ENCODE data around the gene RAET1L.
"Not testable (repeated sequence)": the region's sequence is repeated elsewhere in the genome, so short reads cannot be mapped to it uniquely, and the experiment has no call there.

RAET1L gene, protein sequence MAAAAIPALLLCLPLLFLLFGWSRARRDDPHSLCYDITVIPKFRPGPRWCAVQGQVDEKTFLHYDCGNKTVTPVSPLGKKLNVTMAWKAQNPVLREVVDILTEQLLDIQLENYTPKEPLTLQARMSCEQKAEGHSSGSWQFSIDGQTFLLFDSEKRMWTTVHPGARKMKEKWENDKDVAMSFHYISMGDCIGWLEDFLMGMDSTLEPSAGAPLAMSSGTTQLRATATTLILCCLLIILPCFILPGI

DNA sequence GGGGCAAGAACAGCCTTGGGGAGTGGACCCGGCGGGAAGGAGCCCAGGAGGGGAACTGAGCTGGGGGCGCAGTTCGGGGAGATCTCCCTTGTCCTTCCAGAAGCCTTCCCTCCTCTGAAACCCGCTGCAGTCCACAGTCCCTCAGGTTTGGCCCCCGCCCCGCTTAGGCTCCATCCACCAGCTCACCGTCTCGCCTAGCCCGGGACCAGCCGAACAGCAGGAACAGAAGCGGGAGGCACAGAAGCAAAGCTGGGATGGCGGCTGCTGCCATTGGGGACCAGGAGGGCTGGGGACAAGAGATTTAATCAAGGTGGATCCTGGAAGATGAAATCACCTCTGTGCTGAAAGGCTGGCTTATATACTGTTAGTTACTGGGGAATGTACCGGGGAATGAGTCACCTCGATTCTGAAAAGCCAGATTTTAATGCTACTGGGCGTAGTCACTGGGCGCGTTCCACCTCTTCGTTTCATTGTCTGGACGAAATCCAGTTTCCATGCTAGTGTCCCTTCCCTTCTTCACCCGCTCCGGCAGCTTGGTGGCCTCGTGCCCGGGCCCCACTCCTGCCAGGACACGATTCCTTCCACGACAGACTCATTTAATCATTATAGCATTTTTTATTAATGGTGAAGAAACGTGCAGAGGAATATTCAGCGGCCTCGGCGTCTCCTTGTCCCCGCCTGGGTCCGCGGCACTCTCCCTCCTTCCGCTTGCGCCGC lies at the start of gene RAET1L:
Gene RAET1L, minus strand, starts transcription at position 332 of the 717 bp plus-strand sequence. Its CDS starts 61 bp downstream, at position 271.
- peak; percentile 74 for DNase-seq

- DNase-seq: peak; percentile 19
Observed at GRCh38 chr6:150075034-150075421, 49.7 kb upstream of the RAET1L start.

DNA sequence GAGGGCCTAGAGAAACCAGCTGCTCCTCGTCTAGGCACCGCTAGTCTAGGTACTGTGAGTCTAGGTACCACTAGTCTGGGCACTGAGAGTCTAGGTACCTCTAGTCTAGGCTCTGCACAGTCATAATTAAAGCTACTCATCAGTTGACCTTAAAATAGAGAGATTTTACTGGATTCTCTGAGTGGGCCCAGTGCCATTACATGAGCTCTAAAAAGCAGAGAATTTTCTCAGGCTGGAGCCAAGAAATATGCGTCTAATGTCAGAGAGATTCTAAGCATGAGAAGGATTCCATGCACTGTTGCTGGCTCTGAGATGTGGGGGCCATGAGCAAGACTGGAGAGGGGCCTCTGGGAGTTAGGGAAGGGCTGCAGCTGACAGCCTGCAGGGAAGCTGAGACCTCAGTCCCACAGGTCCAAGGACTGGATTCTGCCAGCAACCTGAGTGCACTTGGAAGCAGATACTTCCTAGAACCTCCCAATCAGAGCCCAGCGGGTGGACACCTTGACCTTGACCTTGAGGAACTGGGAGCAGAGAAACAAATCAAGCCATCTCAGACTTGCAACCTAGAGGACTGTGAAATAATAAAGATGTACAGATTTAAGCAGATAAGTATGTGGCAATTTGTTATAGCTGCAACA lies 49.2 kb upstream of the RAET1L start:
- peak; percentile 33 for DNase-seq

DNA sequence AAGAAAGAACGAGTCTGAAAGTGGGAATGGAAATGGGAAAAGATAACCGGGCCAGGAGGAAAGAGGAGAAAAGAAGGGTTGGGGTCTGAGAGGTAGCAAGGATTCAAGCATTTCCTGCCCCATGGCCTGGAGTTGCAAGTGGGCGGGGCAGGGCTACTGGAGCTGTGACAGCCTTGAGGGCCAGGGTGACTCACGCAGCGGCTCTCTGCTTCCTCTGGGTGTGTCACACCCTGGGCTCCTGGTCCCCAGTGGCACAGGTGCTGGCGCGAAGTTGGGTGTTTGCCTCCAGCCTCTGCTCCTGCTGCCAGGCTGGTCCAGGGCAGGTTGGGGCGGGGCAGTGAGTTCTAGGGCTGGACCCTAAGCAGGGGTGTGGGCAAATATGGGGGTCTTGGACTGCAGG lies 46.9 kb upstream of the RAET1L start:
- peak; percentile 47 for DNase-seq

GRCh38 chr6:150070236-150070818 lies 45.0 kb upstream of the RAET1L start:
- DNase-seq: peak; percentile 43

DNA sequence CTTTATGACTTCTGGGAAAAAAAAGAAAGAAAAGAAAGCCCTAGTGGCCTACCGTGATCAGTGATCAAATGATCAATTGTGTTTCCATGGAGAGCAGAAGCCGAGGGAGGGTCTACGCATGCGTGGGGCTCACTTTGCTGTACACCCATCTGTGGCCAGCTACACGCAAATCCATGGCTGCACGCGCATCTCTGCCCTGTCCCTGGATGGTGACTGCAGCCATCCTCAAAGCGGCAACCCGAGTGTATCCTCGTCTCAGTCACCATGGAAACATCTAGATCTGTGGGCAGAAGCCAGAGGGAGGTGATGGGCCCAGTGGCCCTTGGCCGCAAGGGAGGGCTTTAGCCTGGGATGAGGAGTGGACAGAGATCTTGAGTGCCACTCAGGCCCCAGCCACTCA lies 44.4 kb upstream of the RAET1L start:
- no peak for DNase-seq

DNA sequence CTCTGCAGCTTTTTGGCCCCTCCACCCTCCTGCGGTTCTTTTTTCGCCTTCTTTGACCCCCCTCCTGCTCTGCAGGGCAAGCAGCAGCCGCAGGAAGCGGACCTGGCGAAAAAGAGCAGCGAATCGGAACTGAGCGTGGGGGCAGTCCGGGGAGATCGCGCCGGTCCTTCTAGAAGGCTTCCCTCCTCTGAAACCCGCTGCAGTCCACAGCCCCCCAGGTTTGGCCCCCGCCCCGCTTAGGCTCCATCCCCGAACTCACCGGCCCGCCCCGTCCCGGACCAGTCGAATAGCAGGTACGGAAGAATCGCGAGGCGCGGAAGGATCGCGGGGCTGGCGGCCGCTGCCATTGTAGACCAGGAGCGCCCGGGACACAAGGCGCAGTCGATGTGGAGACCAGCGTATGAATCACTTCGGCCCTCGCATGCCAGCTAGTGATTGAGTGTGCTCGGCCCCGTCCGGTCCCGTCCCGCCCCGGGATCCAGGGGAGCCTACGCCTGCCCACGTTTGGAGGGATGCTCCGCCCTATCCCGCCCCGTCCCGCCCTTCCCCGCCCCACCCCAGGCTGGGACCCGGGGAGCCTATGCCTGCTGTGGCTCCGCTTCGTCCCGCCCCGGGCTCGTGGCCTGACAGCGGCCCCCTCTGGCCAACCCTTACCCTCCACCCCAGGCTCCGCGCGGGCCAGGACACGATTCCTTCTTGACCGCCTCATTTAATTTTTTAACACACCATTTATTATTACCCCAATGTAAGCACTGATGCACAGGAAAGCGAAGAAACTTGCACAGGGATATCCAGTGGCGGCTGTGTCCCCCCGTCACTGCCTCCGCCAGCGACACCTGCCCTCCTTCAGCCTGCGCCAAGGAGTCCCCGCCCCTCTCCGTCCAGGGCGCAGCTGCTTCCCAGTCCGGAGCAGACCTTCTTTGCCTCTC lies 43.7 kb upstream of the RAET1L start, which contains the start of gene ULBP3:
Gene ULBP3, minus strand, starts transcription at position 402 of the 929 bp plus-strand sequence. Its CDS starts 55 bp downstream, at position 347.
- DNase-seq: peak; percentile 94

DNA sequence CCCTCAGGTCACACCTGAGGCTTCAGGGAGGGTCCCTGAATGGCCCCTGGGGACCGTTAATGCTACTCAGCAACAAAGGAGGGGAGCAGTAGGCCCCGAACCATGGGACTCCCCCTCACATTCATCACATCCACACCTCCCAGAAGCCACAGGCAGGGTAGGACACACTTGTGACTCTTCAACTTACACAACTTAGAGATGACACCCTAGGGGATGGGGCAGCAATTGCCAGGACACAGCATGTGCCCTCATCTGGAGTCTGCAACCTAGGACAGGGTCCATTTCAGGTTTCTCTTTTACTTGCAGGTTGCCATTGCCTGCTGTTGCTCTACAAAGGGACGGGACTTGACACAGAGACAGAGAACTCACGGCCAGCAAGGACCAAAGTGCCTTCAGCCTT lies 42.8 kb upstream of the RAET1L start:
- no peak for DNase-seq

DNA sequence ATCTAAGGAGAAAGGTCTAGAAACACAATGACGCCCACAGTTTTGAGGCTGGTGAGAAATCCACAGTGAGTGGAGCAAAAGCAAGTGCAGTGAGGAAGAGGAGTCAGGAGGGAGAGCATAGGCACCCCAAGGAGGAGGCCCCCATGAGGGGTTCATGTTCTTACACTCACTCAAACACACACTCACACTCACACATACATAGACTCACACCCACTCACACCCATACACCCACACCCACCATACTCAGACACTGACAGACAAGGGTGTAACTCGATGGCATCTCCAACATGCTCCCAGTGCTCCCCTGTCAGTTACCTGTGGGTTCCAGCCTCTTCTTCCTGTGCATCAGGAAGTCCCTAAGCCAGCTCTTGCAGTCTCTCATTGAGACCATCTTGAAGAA lies 39.8 kb upstream of the RAET1L start:
- DNase-seq: no peak

DNA sequence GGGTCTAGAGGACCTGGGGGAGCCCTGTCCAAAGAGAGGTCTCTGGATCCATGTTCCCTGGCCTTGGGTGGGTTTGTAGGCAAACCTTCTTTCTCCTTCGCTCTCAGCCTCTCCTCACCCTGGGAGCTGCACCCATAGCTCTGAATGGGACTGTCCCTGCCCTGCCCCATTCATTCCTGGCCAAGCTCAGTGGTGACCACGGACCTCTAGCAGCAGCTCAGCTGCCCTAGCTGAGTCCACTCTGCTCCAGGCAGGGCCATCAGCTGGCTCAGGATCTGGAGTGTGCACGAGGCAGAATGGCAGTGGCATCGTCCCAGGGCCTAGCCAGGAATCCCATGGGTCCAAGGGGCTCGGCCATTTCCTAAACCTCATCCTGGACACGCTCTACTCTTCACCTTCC lies 38.3 kb upstream of the RAET1L start:
- no peak for DNase-seq

DNA sequence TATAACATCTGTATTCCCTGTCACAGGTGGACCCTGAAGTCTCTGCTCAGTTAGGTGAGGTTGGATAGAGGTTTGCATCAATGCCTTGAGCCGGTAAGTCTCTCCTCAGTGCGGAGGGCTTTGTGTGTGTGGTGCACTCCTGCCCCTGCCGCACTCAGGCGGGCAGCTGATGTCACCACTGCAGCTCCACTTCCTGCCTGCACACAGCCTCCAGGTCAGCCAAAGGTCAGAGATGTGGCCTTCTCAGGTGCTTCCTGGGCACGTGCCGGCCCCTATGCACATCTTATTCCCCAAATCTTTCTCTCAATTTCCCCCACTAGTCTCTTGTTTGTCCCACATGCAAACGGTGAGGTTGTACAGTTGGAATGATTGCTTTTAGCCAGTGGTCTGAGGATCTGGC lies 34.6 kb upstream of the RAET1L start:
- not testable (repeated sequence) for DNase-seq

DNA sequence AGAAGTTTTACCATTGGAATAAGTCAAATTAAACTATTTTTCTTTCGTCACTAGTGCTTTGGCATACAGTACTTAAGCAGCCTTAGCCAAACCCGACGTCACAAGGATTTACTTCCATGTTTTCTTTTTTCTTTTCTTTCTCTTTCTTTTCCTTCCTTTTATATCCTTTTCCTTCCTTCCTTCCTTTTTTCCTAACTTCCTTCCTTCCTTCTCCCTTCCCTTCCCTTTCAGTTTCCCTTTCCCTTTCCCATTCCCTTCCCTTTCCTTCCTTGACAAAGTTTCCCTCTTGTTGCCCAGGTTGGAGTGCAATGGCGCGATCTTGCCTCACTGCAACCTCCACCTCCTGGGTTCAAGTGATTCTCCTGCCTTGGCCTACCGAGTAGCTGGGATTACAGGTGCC lies 33.7 kb upstream of the RAET1L start:
- DNase-seq: no peak

DNA sequence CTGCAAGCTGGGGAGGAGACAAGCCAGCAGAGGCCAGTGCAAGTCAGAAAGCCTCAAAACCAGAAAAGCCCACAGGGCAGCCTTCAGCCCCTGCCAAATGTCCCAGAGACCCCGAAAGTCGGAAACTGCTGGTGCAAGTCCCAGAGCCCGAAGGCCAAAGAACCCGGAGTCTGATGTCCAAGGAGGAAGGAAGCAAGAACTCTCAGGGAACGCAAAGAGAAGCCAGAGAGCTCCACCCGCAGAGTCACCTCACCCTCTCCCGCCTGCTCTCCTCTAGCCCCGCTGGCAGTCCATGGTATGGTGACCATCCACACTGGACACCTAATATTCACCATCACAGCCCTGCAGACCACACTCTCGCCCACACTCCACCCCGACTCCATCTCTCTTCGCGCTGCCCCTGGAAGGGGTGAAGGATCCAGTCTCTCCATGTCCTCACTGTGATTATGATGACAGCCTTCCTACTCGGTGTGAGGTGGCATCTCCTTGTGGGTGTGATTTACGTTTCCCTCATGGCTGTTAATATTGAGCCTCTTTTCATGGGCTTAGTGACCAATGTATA lies 33.0 kb upstream of the RAET1L start:
- no peak for DNase-seq

DNA sequence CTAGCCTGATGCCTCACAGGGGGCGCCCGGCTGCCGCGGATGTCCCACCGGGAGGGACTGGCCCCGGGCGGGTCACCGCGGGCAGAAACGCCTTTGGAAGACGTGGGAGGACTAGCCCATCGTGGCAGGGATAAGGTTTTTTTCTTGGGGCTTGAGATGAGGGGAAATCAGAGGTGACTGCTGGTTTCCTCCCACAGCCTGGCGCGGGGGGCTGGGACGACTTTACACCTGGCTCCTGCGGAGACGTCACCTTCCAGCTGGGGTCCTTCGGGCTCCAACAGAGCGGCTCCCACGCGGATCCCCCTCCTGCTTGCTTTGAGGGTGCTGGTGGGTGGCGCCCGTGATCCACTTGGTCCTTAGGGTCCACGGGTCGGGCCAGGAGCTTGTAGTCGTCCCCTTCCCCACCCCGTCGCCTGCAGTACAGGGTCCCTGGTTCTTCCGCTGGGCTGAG lies 32.2 kb upstream of the RAET1L start:
- DNase-seq: no peak

- no peak for DNase-seq
Observed at GRCh38 chr6:150056916-150057315, 31.6 kb upstream of the RAET1L start.

DNA sequence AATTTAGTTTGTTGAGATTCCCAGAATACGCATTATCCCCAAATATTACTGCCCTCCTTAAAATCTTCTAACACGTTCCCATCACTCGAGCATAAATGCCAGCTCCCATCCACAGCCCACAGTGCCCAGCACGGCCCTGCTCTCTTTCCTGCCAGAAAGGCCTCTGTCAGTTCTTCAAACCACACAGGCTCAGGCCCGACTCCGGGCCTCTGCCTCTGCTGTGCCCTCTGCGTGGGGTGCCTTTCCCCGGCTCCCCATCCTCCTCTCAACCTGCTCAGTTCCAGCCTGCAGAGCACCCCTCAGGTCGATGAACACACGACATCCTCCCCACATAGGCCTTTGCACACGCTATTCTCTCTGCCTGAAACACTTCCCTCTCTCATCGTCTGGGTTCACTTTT lies 30.8 kb upstream of the RAET1L start:
- DNase-seq: no peak

DNA sequence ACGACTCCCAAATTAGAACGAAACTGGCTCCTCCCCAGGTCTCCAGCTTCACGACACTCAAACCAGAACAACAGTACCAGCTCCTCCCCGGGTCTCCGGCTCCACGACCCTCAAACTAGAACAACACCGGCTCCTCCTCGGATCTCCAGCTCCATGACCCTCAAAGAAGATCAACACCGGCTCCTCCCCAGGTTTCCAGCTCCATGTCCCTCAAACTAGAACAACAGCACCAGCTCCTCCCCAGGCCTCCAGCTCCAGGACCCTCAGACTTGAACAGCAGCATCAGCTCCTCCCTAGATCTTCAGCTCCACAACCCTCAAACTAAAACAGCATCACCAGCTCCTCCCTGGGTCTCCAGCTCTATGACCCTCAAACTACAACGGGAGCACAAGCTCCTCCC lies 29.8 kb upstream of the RAET1L start:
- no peak for DNase-seq

GRCh38 chr6:150053450-150053849 lies 28.1 kb upstream of the RAET1L start:
- DNase-seq: no peak

DNA sequence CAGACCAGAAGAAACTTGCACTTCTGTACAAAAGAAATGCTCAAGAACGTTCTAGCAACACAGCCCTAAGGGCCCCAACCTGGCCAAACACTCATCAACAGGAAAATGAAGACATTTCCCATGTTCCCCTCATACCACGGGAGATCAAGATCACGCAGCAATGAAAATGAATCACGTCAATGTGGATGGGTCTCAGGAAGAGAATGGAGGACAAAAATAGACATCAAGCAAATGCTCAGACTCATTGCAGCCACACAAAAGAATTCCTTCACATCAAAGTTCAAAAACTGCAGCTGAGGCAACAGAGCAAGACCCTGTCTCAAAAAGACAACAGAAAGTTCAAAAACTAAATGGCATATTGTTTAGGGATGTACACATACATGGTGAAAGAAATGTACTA lies 25.5 kb upstream of the RAET1L start:
- no peak for DNase-seq

- no peak for DNase-seq
Observed at GRCh38 chr6:150048099-150048498, 22.8 kb upstream of the RAET1L start.

DNA sequence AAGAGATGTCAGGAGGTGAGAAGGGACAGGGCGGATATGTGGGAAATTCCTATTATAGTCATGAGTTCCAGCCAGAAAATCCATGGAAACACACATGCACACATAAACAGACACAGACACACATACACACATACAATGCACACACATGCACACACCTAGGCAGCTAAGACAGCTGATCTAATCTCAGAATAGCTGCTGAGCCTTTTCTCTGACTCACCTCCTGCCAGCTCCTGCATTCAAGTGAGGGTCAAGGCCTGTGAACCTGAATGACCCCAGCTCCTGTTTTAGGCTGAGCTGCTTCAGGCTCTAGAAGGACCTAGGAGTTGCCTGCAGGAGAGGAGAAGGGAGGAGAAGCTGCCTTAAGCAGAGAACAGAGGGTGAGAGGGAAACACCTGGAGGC lies 21.6 kb upstream of the RAET1L start:
- DNase-seq: no peak

DNA sequence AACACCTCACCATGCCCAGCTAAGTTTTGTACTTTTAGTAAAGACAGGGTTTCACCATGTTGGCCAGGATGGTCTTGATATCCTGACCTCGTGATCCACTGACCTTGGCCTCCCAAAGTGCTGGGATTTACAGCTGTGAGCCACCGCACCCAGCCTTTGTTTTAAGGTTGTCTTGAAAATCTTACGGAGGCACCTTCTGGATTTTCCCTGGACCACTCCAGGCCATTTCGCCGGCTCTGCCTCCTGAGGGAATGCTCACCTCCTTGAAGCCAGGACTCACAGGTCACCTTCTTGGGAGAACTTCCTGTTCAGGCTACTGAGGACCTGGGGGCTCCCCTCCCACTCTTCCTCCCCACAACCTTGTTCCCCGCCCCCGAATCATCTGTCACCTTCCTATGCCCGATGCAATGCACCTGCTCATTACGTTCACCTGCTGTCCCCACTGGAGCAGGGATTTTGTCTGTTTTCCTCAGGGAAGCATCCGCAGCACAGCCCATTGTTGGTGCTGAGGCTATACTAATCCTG lies 19.4 kb upstream of the RAET1L start:
- no peak for DNase-seq
